Thymus (tissue), 11 donors: ENCODE results near the gene OR2G6. TPM values are rescaled to one million over a fixed set of nuclear protein-coding genes. Genes with fewer than 3 reads are reported as not detected.
"Not testable (repeated sequence)": the region's sequence is repeated elsewhere in the genome, so short reads cannot be mapped to it uniquely, and the experiment has no call there.

Experiments
- DNase-seq, 9 donors: peaks; one replicate each; pipeline ENCODE4 v3.0.0-alpha.2; 2013; ENCODE audit warnings: low spot score in 9 of 9, low read depth in 6 of 9, missing footprints in 1 of 9
- H3K27ac ChIP-seq, 2 donors: one replicate each; pipeline ENCODE4 v1.5.1; 2013; ENCODE audit warnings: control low read depth in 1 of 2, low read depth in 1 of 2, low read length in 1 of 2, mild to moderate bottlenecking in 1 of 2, moderate library complexity in 1 of 2
- H3K27me3 ChIP-seq, 2 donors: one replicate each; pipeline ENCODE4 v1.5.1; 2013; ENCODE audit warnings: low read length in 1 of 2; ENCODE audit not compliant: control insufficient read depth in 2 of 2, insufficient read depth in 1 of 2
- H3K36me3 ChIP-seq, 2 donors: one replicate each; pipeline ENCODE4 v1.5.1; 2013; ENCODE audit warnings: low read length in 1 of 2, mild to moderate bottlenecking in 1 of 2, moderate library complexity in 1 of 2; ENCODE audit not compliant: control insufficient read depth in 2 of 2, insufficient read depth in 2 of 2
- H3K4me1 ChIP-seq, 2 donors: one replicate each; pipeline ENCODE4 v1.5.1; 2013; ENCODE audit warnings: low read length in 2 of 2; ENCODE audit not compliant: control insufficient read depth in 2 of 2, insufficient read depth in 2 of 2
- H3K4me3 ChIP-seq, 2 donors: one replicate each; pipeline ENCODE4 v1.5.1; 2013; ENCODE audit warnings: low read length in 2 of 2, control low read depth in 1 of 2, mild to moderate bottlenecking in 1 of 2
- H3K9me3 ChIP-seq, 2 donors: one replicate each; pipeline ENCODE4 v1.5.1; 2013; ENCODE audit warnings: low read length in 1 of 2, mild to moderate bottlenecking in 1 of 2; ENCODE audit not compliant: control insufficient read depth in 2 of 2, insufficient read depth in 1 of 2
- WGBS: extraction: QIAGEN DNeasy Blood & Tissue Kit; methylation state at CpG from one replicate; pipeline ENCODE4 v1.1.7; 2013; 5-methylcytosine and 5-hydroxymethylcytosine counted together
- polyA plus RNA-seq: library from polyadenylated mRNA; stranded (reverse); fragments of 200-250 nt; gene quantifications from one replicate; pipeline ENCODE4 v1.2.3, GENCODE V29; 2013
- total RNA-seq: library from RNA; stranded (reverse); fragments of 120-200 nt; gene quantifications from one replicate; pipeline ENCODE4 v1.2.4, GENCODE V29; 2013
- donor health status: healthy.

OR2G6 gene
- total and polyA plus RNA-seq, 2 donors, result 0.05 TPM; not detected in 1

DNA sequence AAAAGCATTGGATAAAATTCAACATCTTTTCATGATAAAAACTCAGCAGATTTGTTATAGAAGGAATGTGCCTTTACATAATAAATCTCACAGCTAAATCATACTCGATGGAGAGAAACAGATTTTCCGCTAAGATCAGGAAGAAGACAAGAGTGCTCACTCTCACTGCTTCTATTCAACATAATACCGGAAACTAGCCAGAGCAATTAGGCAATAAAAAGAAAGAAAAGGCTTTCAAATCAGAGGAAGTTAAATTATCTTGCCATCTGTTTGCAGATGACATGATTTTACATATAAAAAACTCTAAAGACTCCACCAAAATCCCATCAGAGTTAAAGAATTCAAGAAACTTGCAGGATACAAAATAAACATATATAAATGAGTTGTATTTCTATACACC lies 62.9 kb downstream of the OR2G6 start:
- not testable (repeated sequence) for H3K9me3 ChIP-seq, DNase-seq, H3K36me3 ChIP-seq, H3K4me3 ChIP-seq, H3K4me1 ChIP-seq, H3K27ac ChIP-seq, H3K27me3 ChIP-seq
- 71% methylated on average over 3 of the region's 3 CpGs for WGBS

DNA sequence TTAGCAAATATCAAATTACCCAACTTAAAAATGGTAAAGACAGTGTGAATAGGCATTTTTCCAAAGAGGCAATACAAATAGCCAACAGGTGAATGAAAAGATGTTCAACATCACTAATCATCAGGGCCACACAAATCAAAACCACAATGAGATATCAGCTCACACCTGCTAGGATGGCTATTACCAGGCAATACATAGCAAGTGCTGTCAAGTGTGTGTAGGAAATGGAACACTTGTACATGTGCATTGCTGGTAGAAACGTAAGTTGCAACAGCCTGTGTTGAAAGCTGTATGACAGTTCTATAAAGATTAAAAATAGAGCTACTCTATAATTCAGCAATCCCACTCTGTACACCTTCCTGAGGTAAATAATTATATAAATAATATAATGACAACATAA lies 64.2 kb downstream of the OR2G6 start:
- WGBS, result no CpG with 5 or more reads among the region's 1 CpG
- not testable (repeated sequence) for H3K9me3 ChIP-seq, H3K27me3 ChIP-seq, H3K4me3 ChIP-seq, DNase-seq, H3K4me1 ChIP-seq, H3K36me3 ChIP-seq, H3K27ac ChIP-seq

DNA sequence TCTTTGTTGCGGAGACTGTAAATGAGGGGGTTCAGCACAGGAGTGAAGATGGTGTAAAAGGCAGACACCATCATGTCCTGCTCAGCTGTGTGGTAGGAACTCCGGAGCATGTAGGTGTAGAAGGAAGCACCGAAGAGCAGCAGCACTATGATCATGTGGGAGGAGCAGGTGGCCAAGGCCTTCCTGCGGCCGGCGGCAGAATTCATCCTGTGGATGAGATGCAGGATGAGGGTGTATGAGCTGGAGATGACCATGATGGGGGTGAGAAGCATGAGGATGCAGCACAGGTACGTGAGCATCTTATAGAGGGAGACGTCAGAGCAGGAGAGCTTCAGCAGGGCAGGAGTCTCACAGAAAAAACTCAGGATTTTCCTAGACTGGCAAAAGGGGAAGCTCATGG lies 66.0 kb downstream of the OR2G6 start:
- not testable (repeated sequence) for H3K4me3 ChIP-seq, H3K27me3 ChIP-seq, H3K27ac ChIP-seq, H3K36me3 ChIP-seq, H3K9me3 ChIP-seq, DNase-seq, H3K4me1 ChIP-seq
- WGBS, result 100% methylated on average over 5 of the region's 8 CpGs

- DNase-seq, H3K4me3 ChIP-seq, H3K9me3 ChIP-seq, H3K36me3 ChIP-seq, H3K27me3 ChIP-seq, H3K4me1 ChIP-seq, H3K27ac ChIP-seq: not testable (repeated sequence)
- WGBS, result 95% methylated on average over 3 of the region's 3 CpGs
These were observed 66.8 kb downstream of the OR2G6 start, which contains the start of gene OR2T34 for GRCh38 chr1:248574657-248575056. OR2T34 (minus strand) TSS chr1:248574757; CDS start chr1:248574757, 0 bp downstream.

DNA sequence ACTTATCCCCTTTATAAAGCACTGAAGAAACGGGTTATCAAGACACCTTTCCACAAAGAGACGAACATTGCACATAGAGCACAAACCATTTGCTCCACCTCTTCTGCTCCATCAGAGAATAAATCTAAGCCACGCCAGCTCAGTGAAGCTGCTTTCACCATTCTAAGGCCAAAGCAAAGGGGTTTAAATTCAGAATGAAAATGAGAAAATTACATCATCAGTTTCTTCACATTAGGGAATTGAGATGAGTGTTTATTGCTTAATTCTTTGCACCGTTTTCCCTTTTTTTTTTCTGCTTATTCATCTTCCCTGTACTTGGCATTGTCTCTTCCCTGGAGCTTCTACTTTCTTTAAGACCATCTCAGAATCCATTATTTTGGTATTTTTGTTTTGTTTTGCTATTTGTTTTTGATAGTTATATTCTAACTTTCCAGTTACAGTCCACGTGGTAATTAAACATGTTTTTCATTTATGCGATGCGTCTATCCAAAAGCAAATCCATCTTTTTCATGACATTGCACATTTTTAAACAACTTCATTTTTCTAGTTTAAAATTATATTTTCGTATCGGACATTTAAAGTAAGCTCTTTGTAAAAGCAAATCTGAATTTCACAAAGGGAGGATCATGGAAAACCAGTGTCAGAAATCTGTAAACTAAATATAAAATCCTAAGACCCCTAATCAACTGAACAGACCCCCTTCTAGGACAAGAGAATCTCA lies 68.5 kb downstream of the OR2G6 start:
- Histone ChIP-seq H3K27ac (no peak overlapping the region), H3K4me3 (no peak overlapping the region), H3K27me3 (no peaks in the 10 kb centered on the region), H3K4me1 (no peaks in the 10 kb centered on the region), H3K36me3 (no peaks in the 10 kb centered on the region), H3K9me3 (no peaks in the 10 kb centered on the region)
- DNase-seq, result no peak
- 93% methylated on average over 9 of the region's 9 CpGs for WGBS

Other genes starting within 250 kb of the OR2G6 start
- gene OR2T33, start 230.1 kb upstream of the OR2G6 start, total RNA-seq, result not detected
- gene OR2T33, start 230.1 kb upstream of the OR2G6 start, polyA plus RNA-seq, result not detected
- gene OR2T12, start 204.6 kb upstream of the OR2G6 start, total RNA-seq, result not detected
- gene OR2T12, start 204.6 kb upstream of the OR2G6 start, polyA plus RNA-seq, result not detected
- not detected for gene OR2M7, start 183.5 kb upstream of the OR2G6 start, total RNA-seq
- gene OR2M7, start 183.5 kb upstream of the OR2G6 start, polyA plus RNA-seq, result not detected
- gene OR14C36, start 159.3 kb upstream of the OR2G6 start, total RNA-seq, result not detected
- gene OR14C36, start 159.3 kb upstream of the OR2G6 start, polyA plus RNA-seq, result 0.07 TPM
- not detected for gene OR2T4, start 146.4 kb upstream of the OR2G6 start, total RNA-seq
- not detected for gene OR2T4, start 146.4 kb upstream of the OR2G6 start, polyA plus RNA-seq
- not detected for gene OR2T6, start 132.3 kb upstream of the OR2G6 start, total RNA-seq
- not detected for gene OR2T6, start 132.3 kb upstream of the OR2G6 start, polyA plus RNA-seq
- not detected for gene OR2T1, start 105.0 kb upstream of the OR2G6 start, total RNA-seq
- 0.02 TPM for gene OR2T1, start 105.0 kb upstream of the OR2G6 start, polyA plus RNA-seq
- gene OR2T2, start 62.4 kb upstream of the OR2G6 start, total RNA-seq, result not detected
- under 0.01 TPM for gene OR2T2, start 62.4 kb upstream of the OR2G6 start, polyA plus RNA-seq
- gene OR2T3, start 34.7 kb upstream of the OR2G6 start, total RNA-seq, result not detected
- 0.11 TPM for gene OR2T3, start 34.7 kb upstream of the OR2G6 start, polyA plus RNA-seq
- gene OR2T5, start 19.5 kb upstream of the OR2G6 start, total RNA-seq, result not detected
- gene OR2T5, start 19.5 kb upstream of the OR2G6 start, polyA plus RNA-seq, result not detected
- not detected for gene OR2T29, start 54.7 kb downstream of the OR2G6 start, total RNA-seq
- gene OR2T29, start 54.7 kb downstream of the OR2G6 start, polyA plus RNA-seq, result not detected
- not detected for gene OR2T34, start 66.7 kb downstream of the OR2G6 start, total RNA-seq
- gene OR2T34, start 66.7 kb downstream of the OR2G6 start, polyA plus RNA-seq, result 0.02 TPM
- not detected for gene OR2T10, start 89.6 kb downstream of the OR2G6 start, total RNA-seq
- gene OR2T10, start 89.6 kb downstream of the OR2G6 start, polyA plus RNA-seq, result not detected
- under 0.01 TPM for gene OR2T11, start 127.0 kb downstream of the OR2G6 start, total RNA-seq
- gene OR2T11, start 127.0 kb downstream of the OR2G6 start, polyA plus RNA-seq, result not detected
- not detected for gene OR2T35, start 137.2 kb downstream of the OR2G6 start, total RNA-seq
- gene OR2T35, start 137.2 kb downstream of the OR2G6 start, polyA plus RNA-seq, result not detected
- gene OR2T27, start 147.5 kb downstream of the OR2G6 start, total RNA-seq, result not detected
- not detected for gene OR2T27, start 147.5 kb downstream of the OR2G6 start, polyA plus RNA-seq
- gene OR14I1, start 194.7 kb downstream of the OR2G6 start, total RNA-seq, result not detected
- gene OR14I1, start 194.7 kb downstream of the OR2G6 start, polyA plus RNA-seq, result not detected
- gene LYPD8, start 247.7 kb downstream of the OR2G6 start, total RNA-seq, result 0.05 TPM
- gene LYPD8, start 247.7 kb downstream of the OR2G6 start, polyA plus RNA-seq, result 0.34 TPM